ENCODE measurements around the gene DENND11.
A peak's percentile ranks its signal among the peaks of the same experiment; 100 is the strongest.

DENND11 gene, protein sequence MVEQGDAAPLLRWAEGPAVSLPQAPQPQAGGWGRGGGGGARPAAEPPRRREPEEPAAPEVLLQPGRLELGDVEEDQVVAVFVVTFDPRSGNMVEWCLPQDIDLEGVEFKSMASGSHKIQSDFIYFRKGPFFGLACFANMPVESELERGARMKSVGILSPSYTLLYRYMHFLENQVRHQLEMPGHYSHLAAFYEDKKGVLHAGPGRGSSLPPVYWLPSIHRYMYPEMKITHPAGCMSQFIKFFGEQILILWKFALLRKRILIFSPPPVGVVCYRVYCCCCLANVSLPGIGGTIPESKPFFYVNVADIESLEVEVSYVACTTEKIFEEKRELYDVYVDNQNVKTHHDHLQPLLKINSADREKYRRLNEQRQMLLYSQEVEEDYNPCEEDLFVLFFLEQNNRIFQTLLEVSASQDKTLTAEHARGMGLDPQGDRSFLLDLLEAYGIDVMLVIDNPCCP

DNA sequence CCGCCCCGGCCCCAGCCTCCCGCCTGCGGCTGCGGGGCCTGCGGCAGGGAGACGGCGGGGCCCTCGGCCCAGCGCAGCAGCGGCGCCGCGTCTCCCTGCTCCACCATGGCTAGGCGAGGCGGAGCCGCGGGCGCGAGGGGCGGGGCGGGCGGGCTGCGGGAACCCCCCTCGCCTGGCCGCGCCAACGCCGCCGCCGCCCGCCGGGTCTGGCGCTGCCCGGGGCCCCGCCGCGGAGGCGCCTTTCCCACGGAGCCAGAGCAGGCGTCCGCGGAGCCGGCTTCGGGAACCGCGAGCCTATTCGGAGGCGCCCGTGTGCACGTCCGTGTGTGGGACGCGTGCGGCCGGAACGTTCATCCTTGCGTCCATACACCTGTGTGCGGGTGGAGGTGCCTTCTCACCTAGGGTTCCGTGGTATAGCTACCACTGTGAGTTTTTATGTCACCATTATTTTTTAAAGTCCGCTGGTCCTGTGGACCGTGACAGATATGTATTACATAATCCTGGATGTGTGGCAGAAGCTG, at the start of gene DENND11:
DENND11 (minus strand) TSS at position 120 of the 521 bp plus-strand sequence; CDS start at position 107, 13 bp downstream.
- DNase-seq (ENCODE audit: low read depth in 2 of 2), result peak; percentile 41 to 45

DNA sequence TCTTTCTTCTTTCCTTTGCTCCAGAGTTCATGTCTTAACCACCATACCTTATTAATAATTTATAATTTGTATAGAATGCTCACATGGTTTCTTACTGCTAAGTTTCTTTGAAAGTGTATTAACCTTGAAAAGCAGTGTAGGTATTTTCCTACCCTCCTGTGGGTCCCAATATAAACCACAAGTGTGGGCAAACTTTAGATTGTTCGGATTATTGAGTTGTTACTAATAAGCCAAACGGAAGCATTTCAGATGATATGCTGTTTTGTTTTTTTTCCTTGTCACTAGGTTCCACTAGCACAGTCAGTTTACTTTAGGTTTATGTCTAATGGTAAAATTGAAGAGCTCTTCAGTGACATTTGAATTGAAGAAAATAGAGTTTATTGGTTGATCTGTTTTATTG, 46.4 kb upstream of the DENND11 start:
- no peak for DNase-seq (ENCODE audit: low read depth in 2 of 2)

DNA sequence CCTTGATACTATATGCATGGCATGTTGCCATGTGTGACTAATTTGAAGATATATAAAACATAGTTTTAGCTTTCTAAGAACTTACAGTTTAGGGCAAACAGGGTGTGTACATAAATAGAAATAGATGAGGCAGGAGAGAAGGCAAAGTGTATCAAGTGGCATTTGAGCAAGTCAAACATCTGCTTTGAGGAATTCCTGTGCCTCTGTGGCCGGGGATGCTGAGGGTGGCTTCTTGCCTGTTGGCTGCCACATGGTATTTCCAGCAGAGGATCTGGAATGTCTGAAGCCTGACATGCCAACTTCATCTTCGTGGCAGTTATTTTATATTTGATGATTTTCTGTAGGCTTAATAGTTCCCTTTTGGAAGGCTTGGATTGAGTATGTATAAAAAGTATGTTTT, 42.2 kb upstream of the DENND11 start:
- DNase-seq (ENCODE audit: low read depth in 2 of 2), result no peak

GRCh38 chr7:141742229-141742628, 40.3 kb upstream of the DENND11 start:
- no peak for DNase-seq (ENCODE audit: low read depth in 2 of 2)

DNA sequence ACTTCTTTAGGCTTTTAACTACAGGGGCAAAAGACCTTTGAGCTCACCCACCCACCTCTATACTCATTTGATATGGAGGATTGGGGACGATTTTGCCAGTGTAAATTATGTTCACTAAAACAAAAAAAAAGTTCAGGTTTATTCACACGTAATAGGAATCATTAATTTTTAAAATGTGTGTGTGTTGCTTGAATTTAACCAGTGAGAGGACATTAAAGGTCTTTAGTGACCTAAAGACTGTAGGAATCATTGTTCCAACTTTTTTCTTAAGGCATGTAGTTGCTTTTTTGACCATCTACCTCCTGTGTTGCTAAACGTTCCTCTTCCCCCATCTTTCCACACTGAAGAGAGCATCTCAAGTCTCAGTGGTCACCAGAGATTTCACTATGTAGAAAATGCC, 37.3 kb upstream of the DENND11 start:
- no peak for DNase-seq (ENCODE audit: low read depth in 2 of 2)

GRCh38 chr7:141738592-141739013, 36.6 kb upstream of the DENND11 start:
- DNase-seq (ENCODE audit: low read depth in 2 of 2), result no peak

DNA sequence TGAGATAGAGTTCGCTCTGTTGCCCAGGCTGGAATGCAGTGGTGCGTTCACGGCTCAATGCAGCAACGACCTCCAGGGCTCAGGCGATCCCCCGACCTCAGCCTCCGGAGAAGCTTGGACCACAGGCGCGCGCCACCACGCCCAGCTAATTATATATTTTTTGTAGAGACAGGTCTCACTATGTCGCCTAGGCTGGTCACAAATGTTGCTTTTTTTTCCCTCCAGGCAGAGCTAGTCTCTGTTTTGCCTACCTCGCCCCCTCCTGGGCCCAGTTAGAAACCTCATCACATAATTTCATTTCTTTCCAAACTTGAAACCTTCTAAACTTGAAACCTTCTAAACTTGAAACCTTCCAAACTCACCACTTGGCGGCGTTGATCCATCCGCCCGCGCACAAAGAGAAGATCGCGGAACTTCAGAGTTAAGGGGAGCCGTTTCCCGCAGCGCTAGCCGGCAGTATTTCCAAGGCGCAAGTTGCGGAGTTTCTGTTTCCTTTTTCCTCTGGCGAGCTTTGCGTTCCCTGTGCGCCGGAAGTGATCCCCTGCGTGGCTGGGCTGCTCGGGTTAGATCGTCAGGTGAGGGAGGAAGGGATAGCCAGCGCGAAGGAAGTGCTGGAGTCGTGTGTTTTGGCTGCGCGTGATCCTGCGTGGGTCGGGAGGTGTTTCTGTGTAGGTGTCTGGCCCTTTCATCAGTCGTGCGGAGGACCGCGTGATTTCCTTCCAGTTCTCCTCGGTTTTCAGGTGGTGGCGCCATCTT, 36.0 kb upstream of the DENND11 start, which contains the start of gene SSBP1:
SSBP1 (plus strand) TSS at position 523 of the 756 bp plus-strand sequence. CDS start 809 bp downstream, outside the sequence.
- DNase-seq (ENCODE audit: low read depth in 2 of 2), result peak; percentile 78 to 86

- no peak for DNase-seq (ENCODE audit: low read depth in 2 of 2)
Measured at GRCh38 chr7:141737118-141737835, 35.3 kb upstream of the DENND11 start.

GRCh38 chr7:141731476-141732149, 29.6 kb upstream of the DENND11 start:
- DNase-seq (ENCODE audit: low read depth in 2 of 2), result no peak

DNA sequence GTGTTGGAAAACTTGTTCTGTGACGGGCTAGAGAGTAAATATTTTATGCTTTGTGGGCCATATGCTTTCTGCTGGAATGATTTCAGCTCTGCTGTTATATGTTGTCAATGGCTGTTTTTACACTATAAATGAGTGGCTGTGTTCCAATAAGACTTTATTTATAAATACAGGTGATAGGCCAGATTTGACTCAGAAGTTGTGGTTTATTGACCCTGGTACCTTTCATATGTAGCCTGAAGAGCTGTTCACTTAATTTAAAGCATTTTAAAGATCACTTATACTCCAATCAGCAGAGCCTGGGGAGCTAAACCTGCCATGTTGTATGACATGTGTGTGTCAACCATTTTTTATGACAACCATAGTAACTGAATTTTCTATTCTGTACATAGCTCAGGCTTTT, 27.1 kb upstream of the DENND11 start:
- DNase-seq (ENCODE audit: low read depth in 2 of 2), result no peak

GRCh38 chr7:141722529-141722928, 20.6 kb upstream of the DENND11 start:
- no peak for DNase-seq (ENCODE audit: low read depth in 2 of 2)

DNA sequence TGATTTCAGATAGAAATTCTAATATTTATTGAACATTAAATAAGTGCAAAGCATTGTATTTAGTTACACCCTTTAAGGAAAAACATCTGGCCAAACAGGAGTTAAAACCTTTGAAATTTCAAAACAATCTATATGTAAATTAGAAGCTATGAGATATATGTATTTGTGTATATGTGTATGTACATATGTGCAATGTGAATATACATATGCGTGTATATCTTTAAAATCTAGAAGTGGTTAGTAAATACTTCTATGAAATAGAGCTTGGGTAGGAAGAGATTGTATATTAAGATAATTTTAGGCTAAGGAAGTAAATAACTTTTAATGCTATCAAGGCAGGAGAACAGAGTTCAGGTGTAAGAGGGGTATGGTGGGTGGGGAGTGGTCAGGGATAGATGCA, 15.5 kb upstream of the DENND11 start:
- DNase-seq (ENCODE audit: low read depth in 2 of 2), result no peak

- no peak for DNase-seq (ENCODE audit: low read depth in 2 of 2)
Measured at GRCh38 chr7:141715794-141716689, 14.1 kb upstream of the DENND11 start.

- no peak for DNase-seq (ENCODE audit: low read depth in 2 of 2)
Measured at GRCh38 chr7:141715018-141715417, 13.1 kb upstream of the DENND11 start.

- DNase-seq (ENCODE audit: low read depth in 2 of 2), result no peak
Measured at GRCh38 chr7:141714571-141714970, 12.6 kb upstream of the DENND11 start.

GRCh38 chr7:141713890-141714289, 11.9 kb upstream of the DENND11 start:
- no peak for DNase-seq (ENCODE audit: low read depth in 2 of 2)

DNA sequence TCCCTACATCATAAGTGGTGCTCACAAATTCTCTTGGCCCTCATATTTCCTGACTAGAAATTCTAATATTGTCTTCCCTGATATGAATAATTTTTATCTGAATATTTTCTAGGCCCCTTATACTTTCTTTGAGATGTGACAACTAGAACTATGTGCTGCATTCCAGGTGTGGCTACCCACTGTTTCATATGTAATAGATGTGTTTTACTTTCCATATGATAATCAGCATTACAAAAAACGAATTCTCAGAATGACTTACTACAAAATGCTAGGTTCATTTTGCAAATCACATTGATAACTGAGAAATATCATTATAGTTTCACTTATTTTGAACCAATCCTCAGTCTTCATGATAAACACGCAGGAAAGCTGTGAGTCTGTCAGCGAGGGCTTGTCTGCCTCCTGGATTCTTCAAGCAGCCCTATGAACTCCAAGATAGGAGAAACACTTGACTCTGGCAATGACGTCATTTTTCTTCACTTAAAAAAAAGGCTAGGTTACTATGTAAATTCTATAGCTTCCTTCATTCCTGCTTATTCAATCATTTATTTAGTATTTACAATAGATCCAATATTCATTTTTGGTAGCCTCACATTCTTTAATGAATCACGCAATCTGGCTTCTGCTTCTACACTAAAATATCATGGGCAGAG, 10.8 kb upstream of the DENND11 start:
- DNase-seq (ENCODE audit: low read depth in 2 of 2), result no peak

GRCh38 chr7:141710301-141710700, 8.3 kb upstream of the DENND11 start:
- DNase-seq (ENCODE audit: low read depth in 2 of 2), result no peak

DNA sequence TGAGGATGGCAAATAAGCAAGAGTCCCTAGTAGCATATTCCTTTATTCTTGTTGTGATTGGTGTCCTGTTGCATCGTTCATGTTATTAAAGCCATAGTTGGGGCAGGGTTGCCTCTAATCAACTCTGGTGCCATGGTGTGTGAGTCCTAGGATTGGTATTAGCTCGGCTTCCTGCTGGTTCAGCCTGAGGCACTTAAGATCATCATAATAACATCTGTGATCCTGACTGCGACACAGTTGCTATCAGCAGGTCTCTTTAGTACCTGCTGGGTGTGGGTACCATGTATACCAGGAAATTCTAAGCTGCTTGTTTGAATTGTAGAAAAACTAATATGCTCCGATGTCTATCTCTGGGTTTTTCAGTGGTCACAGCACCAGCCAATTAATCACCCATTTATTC, 7.8 kb upstream of the DENND11 start:
- DNase-seq (ENCODE audit: low read depth in 2 of 2), result no peak

DNA sequence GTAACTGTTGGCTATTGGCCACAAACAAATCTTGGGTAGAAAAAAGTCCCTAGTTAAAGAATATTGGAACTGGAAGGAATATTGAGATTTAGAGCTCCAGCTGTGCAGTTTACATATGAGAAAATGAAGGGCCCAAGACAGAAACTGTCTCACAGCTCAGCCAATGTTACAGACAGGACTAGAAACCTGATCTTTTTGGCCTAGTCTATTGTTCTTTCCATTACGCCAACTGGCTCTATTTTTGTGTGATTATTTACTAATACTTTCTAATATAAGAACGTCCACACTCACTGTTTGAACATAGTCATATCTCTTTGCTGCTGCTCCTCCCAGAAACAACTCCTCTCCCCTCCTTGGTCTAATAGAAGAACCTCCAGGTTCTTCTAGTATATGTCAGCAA, 7.4 kb upstream of the DENND11 start:
- no peak for DNase-seq (ENCODE audit: low read depth in 2 of 2)
